Measurements from ENCODE around the gene SPNS3. TPM values are rescaled to one million over a fixed set of nuclear protein-coding genes. Genes with fewer than 3 reads are reported as not detected.

SPNS3 gene
- total RNA-seq, 4 donors from 2014 or later = 0.69 TPM; not detected in 3

- no peak overlapping the region for H3K4me3 ChIP-seq
- no peak for TF ChIP-seq CTCF (IDR thresholded peaks at IDR 0.05)
- no peak for TF ChIP-seq POLR2A (IDR thresholded peaks at IDR 0.05)
- H3K27me3 ChIP-seq = no peaks in the 10 kb centered on the region
- no peak overlapping the region for H3K27ac ChIP-seq
- no peaks in the 10 kb centered on the region for H3K36me3 ChIP-seq
- intact Hi-C loops (cut with DNase I; ENCODE audit: low total_unique reads) = no loop called here
- no peak for DNase-seq
- H3K4me1 ChIP-seq = no peaks in the 10 kb centered on the region
- no peaks in the 10 kb centered on the region for H3K9me3 ChIP-seq
These were observed 27.4 kb upstream of the SPNS3 start for GRCh38 chr17:4406386-4406785.

DNA sequence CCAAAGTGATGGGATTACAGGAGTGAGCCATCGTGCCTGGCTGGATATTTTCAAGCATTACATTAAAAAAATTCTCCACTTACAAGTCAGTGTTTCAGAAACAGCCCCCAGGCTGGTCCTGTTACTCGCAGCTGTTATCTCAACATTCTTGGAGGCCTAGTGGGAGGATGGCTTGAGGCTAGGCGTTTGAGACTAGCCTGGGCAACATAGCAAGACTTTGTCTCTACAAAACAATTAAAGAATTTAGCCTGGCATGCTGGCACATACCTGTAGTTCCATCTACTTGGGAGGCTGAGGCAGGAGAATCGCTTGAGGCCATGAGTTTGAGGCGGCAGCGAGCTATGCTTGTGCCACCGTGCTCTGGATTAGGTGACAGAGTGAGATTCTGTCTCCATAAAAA lies 26.5 kb upstream of the SPNS3 start:
- intact Hi-C loops (cut with DNase I; ENCODE audit: low total_unique reads) = no loop called here
- Histone ChIP-seq H3K4me1 (no peaks in the 10 kb centered on the region), H3K4me3 (no peak overlapping the region), H3K27ac (no peak overlapping the region), H3K36me3 (no peaks in the 10 kb centered on the region), H3K9me3 (no peaks in the 10 kb centered on the region), H3K27me3 (no peaks in the 10 kb centered on the region)
- no peak for DNase-seq
- TF ChIP-seq CTCF (IDR thresholded peaks at IDR 0.05) (no peak), POLR2A (IDR thresholded peaks at IDR 0.05) (no peak)

DNA sequence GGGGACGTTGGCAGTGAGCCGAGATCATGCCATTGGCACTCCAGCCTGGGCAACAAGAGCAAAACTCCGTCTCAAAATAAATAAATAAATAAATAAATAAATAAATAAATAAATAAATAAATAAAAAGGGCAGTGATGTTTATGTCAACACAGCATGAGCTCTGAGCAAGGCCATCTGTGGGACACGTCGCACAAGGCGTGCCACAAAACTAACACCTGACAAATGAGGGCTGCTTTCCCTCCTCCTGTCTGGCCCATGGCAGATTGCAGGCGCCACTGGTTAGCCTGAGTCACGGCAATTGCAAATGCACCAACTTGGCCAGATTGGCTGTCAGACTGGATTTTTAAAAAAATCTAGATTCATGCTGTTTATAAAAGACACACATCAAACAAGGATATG lies 25.9 kb upstream of the SPNS3 start:
- no peaks in the 10 kb centered on the region for H3K4me1 ChIP-seq
- H3K9me3 ChIP-seq = no peaks in the 10 kb centered on the region
- no peak overlapping the region for H3K27ac ChIP-seq
- H3K27me3 ChIP-seq = no peaks in the 10 kb centered on the region
- no peak for DNase-seq
- H3K4me3 ChIP-seq = no peak overlapping the region
- H3K36me3 ChIP-seq = no peaks in the 10 kb centered on the region
- intact Hi-C loops (cut with DNase I; ENCODE audit: low total_unique reads) = no loop called here
- no peak for TF ChIP-seq POLR2A (IDR thresholded peaks at IDR 0.05)
- no peak for TF ChIP-seq CTCF (IDR thresholded peaks at IDR 0.05)

GRCh38 chr17:4409659-4410058 lies 24.1 kb upstream of the SPNS3 start:
- intact Hi-C loops (cut with DNase I; ENCODE audit: low total_unique reads) = loop anchor here (5.0 kb wide), 1 partner anchor 197 kb away; no protein-coding TSS in a partner anchor
- H3K27me3 ChIP-seq = no peaks in the 10 kb centered on the region
- DNase-seq = no peak
- H3K27ac ChIP-seq = no peak overlapping the region
- TF ChIP-seq CTCF (IDR thresholded peaks at IDR 0.05) = no peak
- no peak for TF ChIP-seq POLR2A (IDR thresholded peaks at IDR 0.05)
- no peak overlapping the region for H3K4me3 ChIP-seq
- no peaks in the 10 kb centered on the region for H3K36me3 ChIP-seq
- no peaks in the 10 kb centered on the region for H3K4me1 ChIP-seq
- H3K9me3 ChIP-seq = no peaks in the 10 kb centered on the region

- Histone ChIP-seq H3K36me3 (no peaks in the 10 kb centered on the region), H3K4me3 (no peak overlapping the region), H3K4me1 (no peaks in the 10 kb centered on the region), H3K27me3 (no peaks in the 10 kb centered on the region), H3K27ac (no peak overlapping the region), H3K9me3 (no peaks in the 10 kb centered on the region)
- no peak for TF ChIP-seq POLR2A (IDR thresholded peaks at IDR 0.05)
- no peak for TF ChIP-seq CTCF (IDR thresholded peaks at IDR 0.05)
- intact Hi-C loops (cut with DNase I; ENCODE audit: low total_unique reads) = loop anchor here (5.0 kb wide), 1 partner anchor 199 kb away; no protein-coding TSS in a partner anchor
- DNase-seq = no peak
These were observed 22.5 kb upstream of the SPNS3 start for GRCh38 chr17:4411201-4411600.
